ENCODE data around the gene TESPA1.

- TF ChIP-seq TAF1 (IDR thresholded peaks at IDR 0.05; ENCODE audit: borderline replicate concordance, insufficient read depth, low read length) (no peak), SIN3A (IDR thresholded peaks at IDR 0.05; ENCODE audit: borderline replicate concordance, insufficient read depth, low read length) (no peak)
Measured at GRCh38 chr12:54937929-54938328, 46.6 kb downstream of the TESPA1 start.

All from PFSK-1 (cell line).